HG03045 (cell line): ENCODE measurements around the gene UQCRQ.

ENCODE experiments used
- ATAC-seq: cut with Tn5 transposase; IDR thresholded peaks from one replicate; pipeline ENCODE4 v1.9.1; 2021; ENCODE audit warnings: mild to moderate bottlenecking, moderate library complexity; ENCODE audit not compliant: unreplicated experiment

UQCRQ gene

GRCh38 chr5:132905938-132906337 is 39.5 kb downstream of the UQCRQ start:
- ATAC-seq: no peak

- no peak for ATAC-seq
Measured at GRCh38 chr5:132907161-132907560, 40.7 kb downstream of the UQCRQ start.

GRCh38 chr5:132909702-132910101 is 43.3 kb downstream of the UQCRQ start:
- ATAC-seq: no peak

- ATAC-seq: no peak
Measured at GRCh38 chr5:132915681-132916080, 49.2 kb downstream of the UQCRQ start.

- ATAC-seq: no peak
Measured at GRCh38 chr5:132916086-132916485, 49.6 kb downstream of the UQCRQ start.
